Stomach (tissue), 4 donors: ENCODE measurements around the gene PTPRD.

Source experiments
- CTCF ChIP-seq, 7 experiments: fragments of 450-650 bp in 4 of 7; fragments of 200-600 bp in 3 of 7; sonication (generic) in 3 of 7; IDR thresholded peaks; one replicate each; pipeline ENCODE4 v1.5.1; 2016 to 2019; ENCODE audit warnings: antibody characterized with exemption in 7 of 7, control low read depth in 2 of 7, mild to moderate bottlenecking in 1 of 7
- EP300 ChIP-seq: sonication (generic); formaldehyde crosslinking; IDR thresholded peaks from one replicate; pipeline ENCODE4 v1.6.1; 2017; ENCODE audit warnings: antibody characterized with exemption
- POLR2AphosphoS5 ChIP-seq, 3 donors: sonication (generic); formaldehyde crosslinking; IDR thresholded peaks; one replicate each; pipeline ENCODE4 v1.6.1; 2016; ENCODE audit warnings: antibody characterized with exemption in 3 of 3

GRCh38 chr9:8539681-8540197, 2073.1 kb downstream of the PTPRD start:
- TF ChIP-seq CTCF (IDR thresholded peaks at IDR 0.05) (no peak), POLR2AphosphoS5 (IDR thresholded peaks at IDR 0.05) (no peak), EP300 (no peak)
